Activated CD8-positive, alpha-beta memory T cell treated with anti-CD3 and anti-CD28 coated beads, Interleukin-2, amount 50 U/mL, for 48 hours (primary cell): Measurements from ENCODE around the gene PLEKHS1.
"Not testable (repeated sequence)": the region's sequence is repeated elsewhere in the genome, so short reads cannot be mapped to it uniquely, and the experiment has no call there.

Experiments used
- DNase-seq: peaks from one replicate; pipeline ENCODE4 v3.0.0-alpha.2; 2020

Gene PLEKHS1

DNA sequence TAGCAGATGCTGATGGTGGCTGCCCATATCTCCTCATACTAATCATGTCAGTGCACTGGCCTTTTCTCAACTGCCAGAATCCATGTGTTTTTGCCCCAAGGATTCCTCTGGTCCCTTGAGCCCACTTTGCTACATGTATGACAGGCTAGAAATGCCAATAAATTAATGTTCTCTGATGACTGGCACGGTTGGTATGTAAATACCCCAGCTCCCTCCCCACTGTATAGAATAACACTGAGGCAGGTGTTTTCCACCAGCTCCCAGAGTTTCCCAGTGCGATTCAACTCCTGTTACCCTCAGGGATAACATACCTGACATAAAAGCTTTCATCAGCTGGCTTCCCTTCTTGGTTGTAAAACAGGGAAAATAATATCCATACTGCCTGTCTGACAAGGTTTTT, 9.0 kb upstream of the PLEKHS1 start:
- DNase-seq: no peak

DNA sequence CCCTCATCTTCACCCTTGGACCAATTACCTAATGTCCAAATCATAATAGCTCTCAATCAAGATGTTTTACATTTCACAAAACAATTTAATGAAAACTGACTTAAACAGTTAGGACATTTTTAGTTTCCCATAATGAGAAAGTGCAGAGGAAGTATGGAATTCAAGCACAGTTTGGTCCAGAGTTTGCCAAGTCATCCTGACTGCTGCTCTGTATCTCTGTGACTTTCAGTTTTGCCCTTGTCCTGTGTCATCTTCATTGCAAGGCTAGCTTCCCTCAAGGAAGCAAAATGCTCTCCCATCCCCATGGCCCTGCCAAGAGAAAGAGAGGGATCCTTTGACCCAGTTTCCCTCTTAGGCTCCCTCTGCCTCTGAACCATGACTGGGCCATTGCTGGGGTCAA, 7.9 kb upstream of the PLEKHS1 start:
- no peak for DNase-seq

- DNase-seq: no peak
Measured at GRCh38 chr10:113745374-113745773, 6.1 kb upstream of the PLEKHS1 start.

- DNase-seq: no peak
Measured at GRCh38 chr10:113746217-113746957, 5.1 kb upstream of the PLEKHS1 start.

DNA sequence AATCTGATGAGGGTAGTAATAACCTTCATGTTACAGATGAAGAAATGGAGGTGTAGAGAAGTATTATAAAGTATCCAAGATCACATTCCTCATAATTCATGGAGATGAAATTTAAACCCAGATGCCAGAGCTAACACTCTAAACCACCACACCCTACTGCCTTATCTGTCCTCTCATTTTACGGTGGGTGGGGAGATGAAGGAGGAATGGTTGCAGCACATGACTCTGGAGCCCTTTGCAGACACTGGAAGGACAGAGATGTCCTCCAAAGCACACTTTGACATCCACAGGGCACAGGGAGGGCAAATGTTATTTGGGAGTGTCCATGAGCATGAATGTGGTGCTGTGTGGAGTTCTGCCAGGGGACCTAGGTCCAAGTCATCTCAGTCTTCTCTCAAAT, 1.1 kb downstream of the PLEKHS1 start:
- no peak for DNase-seq

GRCh38 chr10:113753020-113753692, 1.7 kb downstream of the PLEKHS1 start:
- no peak for DNase-seq

DNA sequence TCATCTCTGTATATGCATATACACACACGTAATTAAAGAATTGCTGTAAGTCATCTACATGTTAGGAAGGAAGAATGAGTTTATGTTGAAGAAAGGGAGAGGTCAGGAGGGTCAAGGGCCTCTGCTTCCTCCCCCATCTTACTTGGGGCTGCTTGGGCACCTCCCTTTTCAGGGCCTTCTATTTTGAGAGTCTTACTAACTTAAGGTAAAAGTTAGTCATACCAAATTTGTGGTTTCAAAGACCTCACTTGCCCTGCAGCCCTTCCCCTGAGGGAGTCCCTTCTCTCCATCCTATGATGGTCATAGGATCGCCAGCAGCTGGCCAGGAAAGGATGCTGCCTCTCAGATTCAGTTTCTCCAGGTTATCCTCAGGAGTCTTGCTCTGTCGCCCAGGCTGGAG, 2.6 kb downstream of the PLEKHS1 start:
- no peak for DNase-seq

DNA sequence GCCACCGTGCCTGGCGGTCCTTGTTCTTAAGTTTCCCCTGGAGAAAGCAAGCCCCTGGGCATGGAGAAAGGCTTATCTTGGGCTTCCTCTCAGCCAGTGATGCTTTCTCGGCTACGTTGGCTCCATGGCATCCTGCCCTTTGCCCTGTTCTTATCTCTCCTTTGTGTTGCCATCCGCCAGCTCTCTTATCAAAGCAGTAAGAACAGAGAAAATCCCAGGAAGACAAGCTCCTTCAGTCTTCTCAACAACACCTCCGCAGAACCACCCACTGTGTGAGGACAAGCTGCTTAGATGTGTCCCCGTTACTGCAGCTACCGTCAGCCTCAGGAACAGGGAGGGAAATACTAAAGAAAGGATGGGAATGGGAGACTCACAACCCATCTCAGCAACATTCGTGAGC, 3.3 kb downstream of the PLEKHS1 start:
- DNase-seq: no peak

DNA sequence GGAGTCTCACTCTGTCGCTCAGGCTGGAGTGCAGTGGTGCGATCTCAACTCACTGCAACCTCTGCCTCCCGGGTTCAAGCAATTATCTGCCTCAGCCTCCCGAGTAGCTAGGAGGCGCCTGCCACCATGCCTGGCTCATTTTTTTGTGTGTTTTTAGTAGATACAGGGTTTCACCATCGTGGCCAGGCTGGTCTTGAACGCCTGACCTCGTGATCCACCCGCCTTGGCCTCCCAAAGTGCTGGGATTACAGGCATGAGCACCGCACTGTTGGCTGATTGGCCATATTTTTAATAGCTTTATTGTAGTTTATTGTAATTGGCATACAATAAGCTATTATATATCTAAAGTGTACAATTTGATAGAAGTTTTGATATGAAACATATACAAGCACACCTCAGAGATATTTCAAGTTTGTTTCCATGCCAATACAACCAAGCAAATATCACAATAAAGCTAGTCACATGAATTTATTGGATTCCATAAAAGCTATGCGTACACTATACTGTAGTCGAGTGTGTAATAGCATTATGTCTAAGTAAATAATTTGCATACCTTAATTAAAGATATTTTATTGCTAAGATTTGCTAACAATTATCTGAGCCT, 5.6 kb downstream of the PLEKHS1 start:
- no peak for DNase-seq

DNA sequence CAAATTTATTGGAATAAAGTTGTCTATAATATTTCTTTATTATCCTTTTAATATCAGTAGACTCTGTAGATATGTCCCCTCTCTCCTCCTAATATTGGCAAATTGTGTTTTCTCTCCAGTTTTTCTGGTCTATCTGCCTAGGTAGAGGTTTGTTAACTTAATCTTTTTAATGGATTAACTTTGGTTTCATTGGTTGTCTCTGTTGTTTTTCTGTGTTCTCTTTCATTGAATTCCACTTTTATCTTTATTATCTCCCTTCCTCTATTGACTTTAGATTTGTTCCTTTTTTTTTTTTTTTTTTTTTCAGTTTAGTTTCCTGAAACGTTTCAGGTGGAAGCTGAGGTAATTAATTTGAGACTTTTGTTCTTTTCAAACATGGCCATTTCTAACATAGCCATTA, 10.6 kb downstream of the PLEKHS1 start:
- no peak for DNase-seq

DNA sequence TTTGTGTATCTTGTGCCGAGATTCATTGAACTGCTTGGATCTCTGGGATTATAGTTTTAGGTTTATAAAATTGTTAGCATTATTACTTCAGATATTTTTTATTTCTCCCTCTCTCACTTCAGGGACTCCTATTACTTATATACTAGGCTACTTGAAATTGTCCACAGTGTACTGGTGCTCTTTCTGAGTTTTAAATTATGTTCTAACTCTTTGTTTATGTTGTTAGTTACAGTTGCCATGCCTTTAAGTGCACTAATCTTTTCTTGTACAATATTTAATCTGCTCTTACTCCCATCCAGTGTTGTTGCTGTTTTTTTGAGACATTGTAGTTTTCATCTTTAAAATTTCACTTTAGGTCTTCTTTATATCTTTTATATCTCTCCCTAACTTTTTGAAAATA, 13.1 kb downstream of the PLEKHS1 start:
- no peak for DNase-seq

GRCh38 chr10:113765910-113766309, 14.4 kb downstream of the PLEKHS1 start:
- DNase-seq: no peak

GRCh38 chr10:113767222-113767621, 15.7 kb downstream of the PLEKHS1 start:
- DNase-seq: no peak

- no peak for DNase-seq
Measured at GRCh38 chr10:113770346-113770745, 18.9 kb downstream of the PLEKHS1 start.

DNA sequence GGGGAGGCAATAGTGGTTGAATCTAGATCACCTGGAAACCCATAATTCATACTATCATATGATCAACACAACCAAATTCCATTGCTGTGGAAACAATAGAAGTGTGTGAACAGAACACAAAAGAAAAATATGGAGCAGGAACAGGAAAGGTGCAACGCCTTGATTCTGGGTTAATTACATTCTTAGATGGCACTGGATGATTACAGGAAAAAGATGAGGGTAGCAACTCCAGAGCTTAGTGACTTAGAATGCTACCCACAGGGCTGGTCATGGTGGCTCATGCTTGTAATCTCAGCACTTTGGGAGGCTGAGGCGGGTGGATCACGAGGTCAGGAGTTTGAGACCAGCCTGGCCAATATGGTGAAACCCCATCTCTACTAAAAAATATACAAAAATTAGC, 19.6 kb downstream of the PLEKHS1 start:
- DNase-seq: not testable (repeated sequence)

DNA sequence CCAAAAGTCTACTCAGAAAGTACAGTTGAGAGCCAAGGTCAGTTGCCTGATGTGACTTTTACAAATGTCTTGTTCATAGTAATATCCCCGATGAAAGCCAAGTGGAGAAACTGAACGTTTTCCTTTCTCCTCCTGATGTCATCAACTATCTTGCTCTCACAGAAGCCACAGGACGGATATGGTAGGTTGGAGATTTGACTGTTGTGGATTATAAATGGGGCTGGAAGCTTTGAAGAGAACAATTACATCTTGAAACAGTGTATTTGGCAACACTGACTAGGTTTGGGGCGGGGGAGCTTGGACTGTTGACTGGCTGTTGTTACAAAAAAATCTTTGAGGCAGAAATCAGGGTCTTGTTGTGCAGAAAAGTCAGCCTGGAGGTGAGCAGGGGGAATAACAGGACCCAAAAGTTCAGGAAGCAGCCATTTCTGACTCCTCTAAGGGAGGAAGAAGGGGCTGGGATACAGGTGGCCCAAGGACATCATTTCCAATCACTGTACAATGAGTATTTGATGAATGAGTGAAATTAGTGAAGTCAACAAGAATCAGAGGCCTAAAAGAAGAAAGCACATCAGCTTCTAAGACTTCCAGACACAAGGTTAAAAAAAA, 24.3 kb downstream of the PLEKHS1 start:
- DNase-seq: no peak

GRCh38 chr10:113776553-113776952, 25.1 kb downstream of the PLEKHS1 start:
- DNase-seq: no peak

- DNase-seq: no peak
Measured at GRCh38 chr10:113780681-113781250, 29.3 kb downstream of the PLEKHS1 start.

DNA sequence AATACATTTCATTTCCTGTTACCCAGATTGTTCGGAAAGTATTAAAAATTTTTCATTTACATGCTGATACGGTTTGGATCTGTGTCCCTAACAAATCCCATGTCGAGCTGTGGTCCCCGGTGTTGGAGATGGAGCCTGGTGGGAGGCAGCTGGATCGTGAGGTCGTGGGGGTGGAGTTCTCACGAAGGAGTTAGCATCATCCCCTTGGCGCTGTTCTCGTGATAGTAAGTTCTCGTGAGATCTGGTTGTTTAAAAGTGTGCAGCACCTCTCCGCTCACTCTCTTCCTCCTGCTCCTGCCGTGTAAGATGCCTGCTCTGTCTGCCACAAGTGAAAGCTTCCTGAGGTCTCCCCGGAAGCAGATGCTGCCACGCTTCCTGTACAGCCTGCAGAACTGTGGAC, 30.9 kb downstream of the PLEKHS1 start:
- DNase-seq: no peak

DNA sequence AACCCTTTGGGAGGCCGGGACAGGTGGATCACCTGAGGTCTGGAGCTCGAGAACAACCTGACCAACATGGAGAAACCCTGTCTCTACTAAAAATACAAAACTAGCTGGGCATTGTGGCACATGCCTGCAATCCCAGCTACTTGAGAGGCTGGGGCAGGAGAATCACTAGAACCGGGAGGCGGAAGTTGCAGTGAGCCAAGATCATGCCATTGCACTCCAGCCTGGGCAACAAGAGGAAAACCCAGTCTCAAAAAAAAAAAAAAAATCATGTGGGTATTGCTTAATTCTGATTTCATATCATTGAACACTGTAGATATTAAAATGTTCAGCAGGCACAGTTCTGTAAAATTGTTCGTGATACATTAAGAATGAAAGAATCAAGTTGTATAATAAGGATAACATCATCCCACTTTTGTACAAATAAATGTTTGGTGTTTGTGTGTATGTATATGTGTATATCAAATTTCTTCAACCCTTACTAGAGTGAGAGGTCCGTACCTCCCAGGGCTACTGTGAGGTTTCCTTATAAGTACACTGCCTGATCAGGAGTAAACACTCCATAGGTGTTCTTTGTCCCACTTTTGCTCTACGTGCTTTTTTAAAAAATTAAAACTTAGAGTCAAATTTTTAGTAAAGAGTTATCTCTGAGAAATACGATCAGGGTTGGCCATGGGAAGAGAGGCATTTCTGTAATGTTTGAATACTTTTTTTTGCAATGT, 31.7 kb downstream of the PLEKHS1 start:
- DNase-seq: no peak

DNA sequence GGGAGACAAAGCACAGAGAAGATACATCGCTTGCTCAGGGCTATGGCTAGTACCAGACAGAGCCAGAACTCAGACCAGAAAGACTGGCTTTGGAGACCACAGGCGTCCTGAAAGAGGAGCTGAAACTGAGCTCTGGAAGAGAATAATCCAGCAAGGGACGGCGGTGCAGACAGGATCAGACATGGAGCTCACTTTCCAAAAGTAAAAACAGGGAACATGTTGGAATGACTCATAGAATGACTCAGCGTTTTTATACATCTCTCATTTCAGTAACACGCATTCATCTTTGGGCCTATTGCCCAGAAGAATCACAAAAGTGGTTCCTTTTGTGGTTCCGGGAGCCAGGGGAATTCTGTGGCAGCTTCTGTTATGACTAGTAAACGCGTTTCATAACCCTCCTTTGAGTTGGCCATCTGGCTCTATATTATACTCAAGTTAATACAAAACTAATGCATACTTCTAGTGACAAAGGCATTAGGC, 37.2 kb downstream of the PLEKHS1 start:
- DNase-seq: no peak

DNA sequence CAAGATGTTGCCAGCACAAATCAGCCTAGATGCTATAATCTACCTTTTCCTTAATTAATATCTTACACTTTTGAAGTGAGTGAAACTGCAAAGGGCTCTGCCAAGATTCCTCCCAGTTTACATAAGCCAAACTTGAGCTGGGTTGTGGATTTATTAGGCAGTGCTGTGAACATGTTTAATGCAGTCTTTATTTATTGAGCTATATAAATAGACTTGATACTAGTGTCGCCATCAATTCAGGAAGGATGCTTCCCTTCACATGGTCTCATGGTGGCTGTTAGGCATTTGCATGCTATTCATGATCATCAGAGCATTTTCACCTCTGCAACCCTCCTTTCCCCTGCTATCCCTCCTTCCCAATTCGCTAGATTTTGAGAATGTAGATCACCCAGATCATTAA, 40.2 kb downstream of the PLEKHS1 start:
- no peak for DNase-seq

DNA sequence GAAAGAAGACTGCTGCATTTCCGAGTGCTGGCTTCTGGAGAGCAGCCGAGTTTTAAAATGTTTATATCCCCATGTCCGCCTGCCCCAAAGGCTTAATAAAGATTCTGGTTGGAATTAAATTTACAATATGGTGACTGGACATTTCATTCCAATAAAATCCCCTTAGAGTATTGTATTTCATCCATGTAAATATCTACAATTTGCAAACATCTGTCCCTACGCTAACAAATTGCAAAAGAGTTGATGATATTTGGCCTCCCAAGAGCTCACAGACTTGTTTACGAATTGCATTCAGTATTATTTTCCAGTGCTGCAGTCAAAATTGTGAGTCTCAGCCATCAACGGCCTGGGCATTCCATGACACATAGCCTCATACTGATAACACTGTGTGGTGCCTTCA, 50.1 kb downstream of the PLEKHS1 start:
- no peak for DNase-seq
